H9 (cell line): Measurements from ENCODE around the gene C1QTNF9. TPM values are rescaled to one million over a fixed set of nuclear protein-coding genes. Genes with fewer than 3 reads are reported as not detected.
A peak's percentile ranks its signal among the peaks of the same experiment; 100 is the strongest.

Source experiments
- DNase-seq: peaks from one replicate; pipeline ENCODE4 v3.0.0-alpha.2; 2017
- H2AFZ ChIP-seq: one replicate; pipeline ENCODE4 v1.6.1; 2013; ENCODE audit warnings: mild to moderate bottlenecking, low read length, control low read depth, moderate library complexity
- H2AK5ac ChIP-seq: 2 replicates; pipeline ENCODE4 v1.6.1; 2013; ENCODE audit warnings: low read length, control low read depth, mixed read lengths; ENCODE audit not compliant: insufficient read length
- H2BK120ac ChIP-seq: one replicate; pipeline ENCODE4 v1.6.1; 2013; ENCODE audit warnings: low read depth, mild to moderate bottlenecking, low read length, control low read depth, inconsistent platforms; ENCODE audit not compliant: poor library complexity, severe bottlenecking
- H2BK12ac ChIP-seq: 2 replicates; pipeline ENCODE4 v1.6.1; 2013; ENCODE audit warnings: low read length, control low read depth, mixed read lengths, low read depth; ENCODE audit not compliant: insufficient read length
- H2BK15ac ChIP-seq: 2 replicates; pipeline ENCODE4 v1.6.1; 2013; ENCODE audit warnings: low read depth, low read length, control low read depth
- H2BK20ac ChIP-seq: one replicate; pipeline ENCODE4 v1.6.1; 2013; ENCODE audit warnings: low read depth, mild to moderate bottlenecking, low read length, control low read depth, inconsistent platforms; ENCODE audit not compliant: poor library complexity, severe bottlenecking
- H2BK5ac ChIP-seq: 2 replicates; pipeline ENCODE4 v1.6.1; 2013; ENCODE audit warnings: low read length, control low read depth, mixed read lengths; ENCODE audit not compliant: insufficient read length
- H3K14ac ChIP-seq: 2 replicates; pipeline ENCODE4 v1.6.1; 2013; ENCODE audit warnings: low read length, control low read depth; ENCODE audit not compliant: insufficient read depth
- H3K18ac ChIP-seq: 2 replicates; pipeline ENCODE4 v1.6.1; 2013; ENCODE audit warnings: low read depth, mild to moderate bottlenecking, mixed read lengths, low read length, control low read depth; ENCODE audit not compliant: insufficient read length
- H3K23ac ChIP-seq: 2 replicates; pipeline ENCODE4 v1.6.1; 2013; ENCODE audit warnings: low read length, control low read depth, mixed read lengths, low read depth; ENCODE audit not compliant: insufficient read length
- H3K23me2 ChIP-seq: 2 replicates; pipeline ENCODE4 v1.6.1; 2013; ENCODE audit warnings: low read depth, mild to moderate bottlenecking, mixed read lengths, low read length, control low read depth; ENCODE audit not compliant: insufficient read length, poor library complexity, severe bottlenecking
- H3K27ac ChIP-seq: 2 replicates; pipeline ENCODE4 v1.5.1; 2013; ENCODE audit warnings: low read length, control low read depth, mixed read lengths, low read depth; ENCODE audit not compliant: insufficient read length
- H3K27me3 ChIP-seq: 2 replicates; pipeline ENCODE4 v1.6.1; 2013; ENCODE audit warnings: low read length, control low read depth, inconsistent platforms; ENCODE audit not compliant: insufficient read depth
- H3K4ac ChIP-seq: 2 replicates; pipeline ENCODE4 v1.6.1; 2013; ENCODE audit warnings: low read depth, mild to moderate bottlenecking, control low read depth, inconsistent platforms, low read length, moderate library complexity
- H3K4me1 ChIP-seq: 2 replicates; pipeline ENCODE4 v1.6.1; 2013; ENCODE audit warnings: low read length, control low read depth, inconsistent platforms; ENCODE audit not compliant: insufficient read depth
- H3K4me2 ChIP-seq: 2 replicates; pipeline ENCODE4 v1.6.1; 2013; ENCODE audit warnings: low read length, control low read depth, mixed read lengths; ENCODE audit not compliant: insufficient read length, insufficient read depth
- H3K56ac ChIP-seq: 2 replicates; pipeline ENCODE4 v1.6.1; 2013; ENCODE audit warnings: low read depth, mild to moderate bottlenecking, mixed read lengths, low read length, control low read depth; ENCODE audit not compliant: insufficient read length
- H3K79me1 ChIP-seq: 2 replicates; pipeline ENCODE4 v1.6.1; 2013; ENCODE audit warnings: low read depth, mild to moderate bottlenecking, moderate library complexity, low read length, control low read depth, inconsistent platforms; ENCODE audit not compliant: insufficient read depth, poor library complexity, severe bottlenecking
- H3K79me2 ChIP-seq: 2 replicates; pipeline ENCODE4 v1.6.1; 2013; ENCODE audit warnings: low read length, control low read depth, inconsistent platforms; ENCODE audit not compliant: insufficient read depth
- H3K9ac ChIP-seq: 2 replicates; pipeline ENCODE4 v1.6.1; 2013; ENCODE audit warnings: low read length, control low read depth, mixed read lengths; ENCODE audit not compliant: insufficient read length; ENCODE audit errors: extremely low read depth
- H3K9me3 ChIP-seq: one replicate; pipeline ENCODE4 v1.6.1; 2013; ENCODE audit warnings: low read depth, low read length, inconsistent platforms; ENCODE audit not compliant: control insufficient read depth
- H3T11ph ChIP-seq: one replicate; pipeline ENCODE4 v1.6.1; 2013; ENCODE audit warnings: mild to moderate bottlenecking, low read length, control low read depth, inconsistent platforms
- H4K20me1 ChIP-seq: one replicate; pipeline ENCODE4 v1.6.1; 2013; ENCODE audit not compliant: control insufficient read depth, insufficient read length, insufficient read depth
- H4K5ac ChIP-seq: 2 replicates; pipeline ENCODE4 v1.6.1; 2013; ENCODE audit warnings: low read depth, mild to moderate bottlenecking, mixed read lengths, low read length, control low read depth; ENCODE audit not compliant: insufficient read length
- H4K8ac ChIP-seq: replicated peaks from 2 replicates; pipeline ENCODE4 v1.6.1; 2013; ENCODE audit warnings: low read length, control low read depth, mixed read lengths, low read depth; ENCODE audit not compliant: insufficient read length
- H4K91ac ChIP-seq: 2 replicates; pipeline ENCODE4 v1.6.1; 2013; ENCODE audit warnings: low read depth, mild to moderate bottlenecking, moderate library complexity, mixed read lengths, low read length, control low read depth; ENCODE audit not compliant: insufficient read length
- H3K27ac Mint-ChIP-seq, 3 experiments: 2 replicates in 2 of 3; 3 replicates in 1 of 3; pipeline ENCODE4 v1.8.0; 2020 to 2021; ENCODE audit warnings: mixed read lengths in 3 of 3, mild to moderate bottlenecking in 1 of 3, moderate library complexity in 1 of 3
- H3K27me3 Mint-ChIP-seq: 2 replicates; pipeline ENCODE4 v1.8.0; 2021; ENCODE audit warnings: low read depth, mild to moderate bottlenecking, moderate library complexity, mixed read lengths
- H3K36me3 Mint-ChIP-seq, 3 experiments: 2 replicates in 2 of 3; 3 replicates in 1 of 3; pipeline ENCODE4 v1.8.0; 2020 to 2021; ENCODE audit warnings: low read depth in 3 of 3, mixed read lengths in 3 of 3; ENCODE audit not compliant: insufficient read depth in 1 of 3
- H3K4me1 Mint-ChIP-seq, 2 experiments: 2 replicates each; pipeline ENCODE4 v1.8.0; 2020; ENCODE audit warnings: mixed read lengths in 2 of 2
- H3K4me3 Mint-ChIP-seq, 2 experiments: 2 replicates in 1 of 2; 3 replicates in 1 of 2; pipeline ENCODE4 v1.8.0; 2020 to 2021; ENCODE audit warnings: mild to moderate bottlenecking in 2 of 2, mixed read lengths in 2 of 2, moderate library complexity in 1 of 2
- H3K9me3 Mint-ChIP-seq, 2 experiments: 2 replicates in 1 of 2; 3 replicates in 1 of 2; pipeline ENCODE4 v1.8.0; 2020; ENCODE audit warnings: mild to moderate bottlenecking in 2 of 2, mixed read lengths in 2 of 2, moderate library complexity in 1 of 2
- CTCF ChIP-seq: fragments of 200-600 bp; sonication (generic); conservative IDR thresholded peaks from 3 replicates; pipeline ENCODE4 v1.8.0; 2021; ENCODE audit warnings: antibody characterized with exemption, mild to moderate bottlenecking
- WGBS: extraction: QIAGEN DNeasy Blood & Tissue Kit; methylation state at CpG from one replicate; pipeline ENCODE4 v1.1.7; 2013; ENCODE audit warnings: missing lambda C conversion rate, low lambda C conversion rate, mixed read lengths; ENCODE audit not compliant: insufficient read length; ENCODE audit errors: extremely low coverage; 5-methylcytosine and 5-hydroxymethylcytosine counted together
- total RNA-seq: library from RNA; stranded (reverse); gene quantifications from 2 replicates; pipeline ENCODE4 v1.2.1, GENCODE V29; 2021

C1QTNF9 gene
- total RNA-seq, 1 experiment from 2014 or later: not detected

- no peak overlapping the region for H2BK5ac ChIP-seq
- H3K56ac ChIP-seq: no peak overlapping the region
- H3T11ph ChIP-seq: no peak overlapping the region
- H3K79me2 ChIP-seq: no peaks in the 10 kb centered on the region
- H3K18ac ChIP-seq: no peak overlapping the region
- Mint-ChIP-seq H3K27me3 (no peaks in the 10 kb centered on the region), H3K27ac (peak overlapping the region in 1 of 3 experiments; percentile 81; a peak in 3 of 7 replicates), H3K4me3 (no peak overlapping the region), H3K4me1 (no peaks in the 10 kb centered on the region), H3K9me3 (no peaks in the 10 kb centered on the region), H3K36me3 (peaks cover 0 to 5% (median 2%) of the 10 kb centered on the region in 3 experiments; a peak in 5 of 7 replicates)
- no peaks in the 10 kb centered on the region for H3K79me1 ChIP-seq
- H3K27ac ChIP-seq: no peak overlapping the region
- H4K5ac ChIP-seq: no peak overlapping the region
- no peak overlapping the region for H3K4me2 ChIP-seq
- no peaks in the 10 kb centered on the region for H3K9me3 ChIP-seq
- no peak for DNase-seq
- H4K8ac ChIP-seq: no peak overlapping the region
- no peak overlapping the region for H3K23ac ChIP-seq
- no peaks in the 10 kb centered on the region for H3K4me1 ChIP-seq
- no peak overlapping the region for H4K91ac ChIP-seq
- no CpG with 5 or more reads among the region's 18 CpGs for WGBS
- no peak overlapping the region for H2BK20ac ChIP-seq
- no peak overlapping the region for H2BK120ac ChIP-seq
- peak overlapping the region; percentile 22; the same call in 1 of the 2 replicates for H3K14ac ChIP-seq
- H2AFZ ChIP-seq: no peak overlapping the region
- H4K20me1 ChIP-seq: no peaks in the 10 kb centered on the region
- H2BK12ac ChIP-seq: no peak overlapping the region
- no peak overlapping the region for H3K4ac ChIP-seq
- H2AK5ac ChIP-seq: no peak overlapping the region
- H3K9ac ChIP-seq: no peak overlapping the region
- TF ChIP-seq CTCF: no peak
- no peaks in the 10 kb centered on the region for H3K23me2 ChIP-seq
- no peaks in the 10 kb centered on the region for H3K27me3 ChIP-seq
- H2BK15ac ChIP-seq: no peak overlapping the region
Measured at GRCh38 chr13:24281188-24282008, 28.0 kb upstream of the C1QTNF9 start.
